Duodenal mucosa (tissue), 2 donors: ENCODE data around the gene OTULIN.

ENCODE experiments used
- H3K27ac ChIP-seq: one replicate; pipeline ENCODE4 v1.7.0; 2013; ENCODE audit warnings: low read depth, low read length
- H3K27me3 ChIP-seq, 2 donors: one replicate each; pipeline ENCODE4 v1.7.0; 2013; ENCODE audit warnings: low read length in 2 of 2, control low read depth in 1 of 2; ENCODE audit not compliant: insufficient read depth in 2 of 2, control insufficient read depth in 1 of 2
- H3K36me3 ChIP-seq, 2 donors: one replicate each; pipeline ENCODE4 v1.7.0; 2013; ENCODE audit warnings: low read length in 2 of 2, control low read depth in 1 of 2; ENCODE audit not compliant: insufficient read depth in 2 of 2, control insufficient read depth in 1 of 2
- H3K4me1 ChIP-seq, 2 donors: one replicate each; pipeline ENCODE4 v1.7.0; 2013; ENCODE audit warnings: low read length in 2 of 2, control low read depth in 1 of 2; ENCODE audit not compliant: insufficient read depth in 2 of 2, control insufficient read depth in 1 of 2
- H3K4me3 ChIP-seq, 2 donors: one replicate each; pipeline ENCODE4 v1.7.0; 2013; ENCODE audit warnings: low read length in 2 of 2, low read depth in 1 of 2
- H3K9ac ChIP-seq, 2 donors: one replicate each; pipeline ENCODE4 v1.7.0; 2013; ENCODE audit warnings: low read length in 2 of 2, low read depth in 1 of 2
- H3K9me3 ChIP-seq, 2 donors: one replicate each; pipeline ENCODE4 v1.7.0; 2013; ENCODE audit warnings: low read length in 2 of 2, control low read depth in 1 of 2; ENCODE audit not compliant: control insufficient read depth in 1 of 2

The OTULIN gene

DNA sequence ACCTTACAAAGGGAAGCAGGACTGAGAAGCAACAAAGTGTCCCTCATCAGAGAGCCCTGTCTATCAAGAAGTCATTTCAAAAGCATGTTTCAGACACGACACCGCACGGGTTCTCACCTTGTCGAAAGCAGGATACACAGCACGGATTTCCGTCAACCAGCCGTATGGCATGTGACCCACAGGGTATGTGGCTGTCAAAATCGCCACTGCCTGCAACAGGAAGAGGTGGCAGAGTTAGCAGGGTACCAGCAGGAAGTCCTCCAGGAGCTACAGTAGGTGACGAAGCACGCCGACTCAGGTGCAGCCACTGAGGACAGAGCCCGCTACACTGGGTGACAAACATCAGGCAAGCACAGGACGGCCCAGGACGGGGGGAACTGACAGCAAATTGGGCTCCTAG, 81.2 kb downstream of the OTULIN start:
- Histone ChIP-seq H3K36me3 (peaks cover 29 to 85% of the 10 kb centered on the region in 2 donors), H3K4me1 (no peaks in the 10 kb centered on the region), H3K27me3 (no peaks in the 10 kb centered on the region), H3K4me3 (no peak overlapping the region), H3K9ac (no peak overlapping the region), H3K9me3 (no peaks in the 10 kb centered on the region), H3K27ac (no peak overlapping the region)

DNA sequence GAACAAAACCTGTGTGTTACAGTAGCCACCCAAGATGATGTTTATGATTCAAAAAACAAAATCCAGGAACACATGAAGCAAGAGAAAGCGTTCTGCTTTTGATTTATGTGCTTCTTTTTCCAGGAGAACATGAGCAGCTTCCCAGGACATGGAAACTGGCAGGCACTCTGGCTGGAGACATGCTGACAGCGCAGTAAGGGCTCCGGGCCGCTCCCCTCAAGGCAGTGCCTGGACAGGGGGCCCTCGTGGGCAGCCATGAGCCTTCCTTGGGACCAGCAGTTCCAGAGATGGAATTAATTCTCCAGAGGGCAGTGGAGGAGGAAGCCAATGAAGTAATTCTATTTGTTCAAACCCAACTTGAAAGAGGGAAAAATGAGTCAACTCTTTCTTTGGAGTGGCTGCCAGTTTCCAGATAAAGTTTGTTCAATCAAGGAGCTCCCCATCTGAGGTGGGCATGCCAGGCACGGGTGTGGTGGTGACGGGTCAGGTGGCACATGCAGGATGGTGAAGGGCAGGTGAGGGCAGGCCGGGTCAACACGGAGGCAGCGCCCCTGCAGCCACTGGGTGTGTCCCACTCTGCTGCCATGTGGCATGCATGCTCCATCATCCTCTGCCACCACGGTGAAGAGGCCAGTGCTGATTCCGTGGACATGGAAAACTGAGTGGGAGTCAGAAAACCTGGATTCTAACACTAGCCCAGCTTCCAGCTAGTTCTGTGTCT, 83.8 kb downstream of the OTULIN start:
- no peaks in the 10 kb centered on the region for H3K4me1 ChIP-seq
- H3K36me3 ChIP-seq = peaks cover 23 to 75% of the 10 kb centered on the region in 2 donors
- H3K27ac ChIP-seq = no peak overlapping the region
- H3K27me3 ChIP-seq = no peaks in the 10 kb centered on the region
- no peak overlapping the region for H3K4me3 ChIP-seq
- H3K9ac ChIP-seq = no peak overlapping the region
- H3K9me3 ChIP-seq = no peaks in the 10 kb centered on the region
